ENCODE measurements around the gene SCARB2. TPM values are rescaled to one million over a fixed set of nuclear protein-coding genes. Genes with fewer than 3 reads are reported as not detected.

The SCARB2 gene
- total RNA-seq, 1 donor from 2014 or later, result 76.3 TPM

- no peak for TF ChIP-seq CTCF (conservative IDR thresholded peaks at IDR 0.05; ENCODE audit: low read depth, low read length)
Measured at GRCh38 chr4:76188149-76188548, 25.5 kb downstream of the SCARB2 start.

GRCh38 chr4:76187152-76187551 lies 26.5 kb downstream of the SCARB2 start:
- DNase-seq (ENCODE audit: low read depth), result no peak
- TF ChIP-seq CTCF (conservative IDR thresholded peaks at IDR 0.05; ENCODE audit: low read depth, low read length), result no peak
- H3K4me3 ChIP-seq (ENCODE audit: low read depth, low read length), result no peak overlapping the region

More at GRCh38 chr4:76188149-76188548, 25.5 kb downstream of the SCARB2 start:
- DNase-seq (ENCODE audit: low read depth), result no peak
- no peak overlapping the region for H3K4me3 ChIP-seq (ENCODE audit: low read depth, low read length)

GRCh38 chr4:76182463-76182862 lies 31.2 kb downstream of the SCARB2 start:
- no peak for TF ChIP-seq CTCF (conservative IDR thresholded peaks at IDR 0.05; ENCODE audit: low read depth, low read length)
- no peak overlapping the region for H3K4me3 ChIP-seq (ENCODE audit: low read depth, low read length)
- no peak for DNase-seq (ENCODE audit: low read depth)

- no peak for DNase-seq (ENCODE audit: low read depth)
- H3K4me3 ChIP-seq (ENCODE audit: low read depth, low read length), result no peak overlapping the region
- peak; percentile 97 for TF ChIP-seq CTCF (conservative IDR thresholded peaks at IDR 0.05; ENCODE audit: low read depth, low read length)
Measured at GRCh38 chr4:76179398-76180318, 34.0 kb downstream of the SCARB2 start.

GRCh38 chr4:76178296-76178695 lies 35.3 kb downstream of the SCARB2 start:
- TF ChIP-seq CTCF (conservative IDR thresholded peaks at IDR 0.05; ENCODE audit: low read depth, low read length), result no peak
- no peak overlapping the region for H3K4me3 ChIP-seq (ENCODE audit: low read depth, low read length)
- no peak for DNase-seq (ENCODE audit: low read depth)

- H3K4me3 ChIP-seq (ENCODE audit: low read depth, low read length), result no peak overlapping the region
- no peak for DNase-seq (ENCODE audit: low read depth)
- no peak for TF ChIP-seq CTCF (conservative IDR thresholded peaks at IDR 0.05; ENCODE audit: low read depth, low read length)
Measured at GRCh38 chr4:76177709-76178108, 35.9 kb downstream of the SCARB2 start.

GRCh38 chr4:76175336-76175735 lies 38.3 kb downstream of the SCARB2 start:
- no peak for TF ChIP-seq CTCF (conservative IDR thresholded peaks at IDR 0.05; ENCODE audit: low read depth, low read length)
- DNase-seq (ENCODE audit: low read depth), result no peak
- no peak overlapping the region for H3K4me3 ChIP-seq (ENCODE audit: low read depth, low read length)

Measured in epithelial cell of proximal tubule (primary cell).